HG03558 (cell line): ENCODE data around the gene GPR35.

ENCODE experiments used
- ATAC-seq: cut with Tn5 transposase; IDR thresholded peaks from one replicate; pipeline ENCODE4 v1.9.1; 2021; ENCODE audit warnings: moderate number of reproducible peaks; ENCODE audit not compliant: unreplicated experiment; ENCODE audit errors: extremely low read depth

The GPR35 gene

GRCh38 chr2:240588006-240588655 lies 37.1 kb upstream of the GPR35 start:
- ATAC-seq: no peak

GRCh38 chr2:240588669-240589068 lies 36.6 kb upstream of the GPR35 start:
- ATAC-seq: no peak

GRCh38 chr2:240589375-240589774 lies 35.9 kb upstream of the GPR35 start:
- no peak for ATAC-seq

- no peak for ATAC-seq
Observed at GRCh38 chr2:240589850-240590525, 35.3 kb upstream of the GPR35 start.

- ATAC-seq: no peak
Observed at GRCh38 chr2:240590681-240591111, 34.6 kb upstream of the GPR35 start.

- no peak for ATAC-seq
Observed at GRCh38 chr2:240591226-240591625, 34.1 kb upstream of the GPR35 start.

GRCh38 chr2:240591784-240592183 lies 33.5 kb upstream of the GPR35 start:
- no peak for ATAC-seq

GRCh38 chr2:240593026-240593702 lies 32.1 kb upstream of the GPR35 start:
- ATAC-seq: no peak

- no peak for ATAC-seq
Observed at GRCh38 chr2:240593703-240594451, 31.4 kb upstream of the GPR35 start.

- ATAC-seq: no peak
Observed at GRCh38 chr2:240594511-240595380, 30.5 kb upstream of the GPR35 start.

GRCh38 chr2:240595381-240596079 lies 29.8 kb upstream of the GPR35 start:
- no peak for ATAC-seq

- ATAC-seq: no peak
Observed at GRCh38 chr2:240596080-240596460, 29.2 kb upstream of the GPR35 start.

GRCh38 chr2:240596491-240596931 lies 28.8 kb upstream of the GPR35 start:
- no peak for ATAC-seq

- no peak for ATAC-seq
Observed at GRCh38 chr2:240597054-240597418, 28.2 kb upstream of the GPR35 start.

GRCh38 chr2:240597419-240598181 lies 27.7 kb upstream of the GPR35 start:
- no peak for ATAC-seq

- ATAC-seq: no peak
Observed at GRCh38 chr2:240598311-240598911, 26.9 kb upstream of the GPR35 start.

- no peak for ATAC-seq
Observed at GRCh38 chr2:240599141-240599583, 26.1 kb upstream of the GPR35 start.

GRCh38 chr2:240600451-240600961 lies 24.8 kb upstream of the GPR35 start:
- no peak for ATAC-seq
